Ishikawa (cell line): Measurements from ENCODE around the gene ATOH7.

ENCODE experiments used
- CEBPB ChIP-seq: IDR thresholded peaks from 2 replicates; pipeline ENCODE4 v1.6.1; 2012
- CREB1 ChIP-seq: IDR thresholded peaks from 2 replicates; pipeline ENCODE4 v1.6.1; 2012; ENCODE audit warnings: low read depth
- EGR1 ChIP-seq: IDR thresholded peaks from 2 replicates; pipeline ENCODE4 v1.6.1; 2012
- EP300 ChIP-seq: IDR thresholded peaks from 2 replicates; pipeline ENCODE4 v1.6.1; 2012; ENCODE audit warnings: borderline replicate concordance
- FOXM1 ChIP-seq: IDR thresholded peaks from 2 replicates; pipeline ENCODE4 v1.6.1; 2012; ENCODE audit warnings: low read depth, borderline replicate concordance
- TEAD4 ChIP-seq: IDR thresholded peaks from 2 replicates; pipeline ENCODE4 v1.6.1; 2012

- no peak for TF ChIP-seq CREB1
- no peak for TF ChIP-seq EGR1
- TF ChIP-seq CEBPB = no peak
- no peak for TF ChIP-seq FOXM1
- TF ChIP-seq TEAD4 = no peak
- TF ChIP-seq EP300 = no peak
Observed at GRCh38 chr10:68280758-68281157, 48.8 kb upstream of the ATOH7 start.
